ENCODE measurements around the gene MAP3K1.

The MAP3K1 gene

DNA sequence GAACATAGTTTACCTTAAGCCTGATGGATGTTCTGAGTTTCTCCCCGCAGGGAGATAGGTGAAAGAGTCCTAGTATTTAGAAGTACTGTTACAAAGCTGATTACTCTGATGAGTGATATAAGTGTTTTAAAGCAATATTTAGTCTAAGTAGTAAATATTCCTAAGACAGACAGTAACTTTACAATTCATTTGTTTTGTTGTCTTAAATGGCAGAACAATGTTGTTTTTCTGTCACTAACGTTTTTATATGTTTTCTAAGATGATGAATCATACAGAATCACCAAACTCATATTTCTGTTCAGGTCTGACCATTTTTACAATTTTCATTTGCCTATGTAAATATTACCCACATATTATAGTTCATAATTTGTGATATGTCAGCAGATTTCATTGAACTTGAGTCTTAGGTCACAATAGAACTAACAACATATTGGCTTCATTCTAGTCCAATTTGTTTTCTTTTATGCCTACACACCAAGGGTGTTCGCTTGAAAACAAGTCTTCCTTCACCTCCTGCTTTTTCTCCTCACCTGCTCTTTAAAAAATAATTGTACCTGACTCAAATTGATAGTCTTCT, 30.6 kb downstream of the MAP3K1 start:
- DNase-seq (ENCODE audit: low read depth), result no peak
- no peak overlapping the region for H3K4me3 ChIP-seq (ENCODE audit: low read depth, low read length)
- no peak for TF ChIP-seq CTCF (IDR thresholded peaks at IDR 0.05; ENCODE audit: low read depth, low read length, missing control alignments)

DNA sequence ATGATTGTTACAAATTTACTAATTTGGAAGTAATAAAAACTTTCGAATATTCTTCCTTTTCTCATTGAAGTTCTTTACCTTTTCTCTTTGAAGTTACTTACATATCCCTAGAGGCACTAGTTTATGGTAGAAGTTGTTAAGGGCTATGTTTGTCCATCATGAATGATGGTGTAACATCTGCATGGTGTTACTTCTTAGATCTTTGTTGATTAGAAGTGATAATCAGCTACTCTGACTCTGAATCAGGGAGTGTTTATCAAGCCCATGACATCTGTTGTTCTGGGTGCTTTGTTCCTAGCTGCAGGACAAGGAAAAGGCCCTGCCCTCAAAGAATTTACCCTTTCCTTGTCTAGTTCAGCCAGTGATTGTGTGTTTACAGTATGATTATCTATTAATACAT, 32.9 kb downstream of the MAP3K1 start:
- no peak for DNase-seq (ENCODE audit: low read depth)
- TF ChIP-seq CTCF (IDR thresholded peaks at IDR 0.05; ENCODE audit: low read depth, low read length, missing control alignments), result no peak
- no peak overlapping the region for H3K4me3 ChIP-seq (ENCODE audit: low read depth, low read length)

DNA sequence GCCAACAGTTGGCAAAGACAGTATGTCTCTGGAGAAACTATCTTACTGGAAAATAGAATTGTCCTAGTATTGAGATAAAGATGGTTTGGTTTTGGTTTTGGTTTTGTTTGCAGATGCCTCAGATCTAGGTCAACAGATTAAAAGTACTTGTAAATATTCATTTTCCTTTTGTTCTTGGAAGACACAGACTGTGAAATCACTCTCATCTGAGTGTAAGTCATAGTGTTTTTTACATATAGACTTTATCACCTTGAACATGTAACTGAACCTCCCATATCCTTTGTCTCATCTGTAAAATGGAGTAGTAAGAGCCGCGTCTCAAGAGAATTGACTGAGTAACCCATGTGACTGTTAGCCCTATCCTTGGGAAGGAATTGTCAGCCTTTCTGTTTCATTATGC, 34.3 kb downstream of the MAP3K1 start:
- DNase-seq (ENCODE audit: low read depth), result no peak
- TF ChIP-seq CTCF (IDR thresholded peaks at IDR 0.05; ENCODE audit: low read depth, low read length, missing control alignments), result no peak
- no peak overlapping the region for H3K4me3 ChIP-seq (ENCODE audit: low read depth, low read length)

DNA sequence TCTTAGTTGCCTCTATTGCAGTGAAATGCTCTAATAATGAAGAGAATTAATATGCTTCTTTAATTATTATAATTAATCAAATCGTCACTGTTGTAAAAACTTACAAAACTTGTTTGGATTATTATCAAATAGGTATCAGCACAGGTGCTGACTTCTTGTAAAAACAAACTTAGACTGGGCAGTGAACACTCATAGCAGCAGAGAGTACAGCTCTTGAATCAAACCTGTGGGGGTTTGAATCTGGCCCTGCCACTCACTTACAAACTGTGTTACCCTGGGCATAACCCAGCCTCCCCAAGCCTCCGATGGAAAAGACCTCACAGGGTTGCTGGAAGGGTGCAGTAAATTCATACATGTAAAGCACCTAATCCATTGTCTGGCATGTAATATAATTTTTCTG, 35.1 kb downstream of the MAP3K1 start:
- H3K4me3 ChIP-seq (ENCODE audit: low read depth, low read length), result no peak overlapping the region
- no peak for TF ChIP-seq CTCF (IDR thresholded peaks at IDR 0.05; ENCODE audit: low read depth, low read length, missing control alignments)
- DNase-seq (ENCODE audit: low read depth), result no peak

GRCh38 chr5:56851258-56851941, 36.1 kb downstream of the MAP3K1 start:
- TF ChIP-seq CTCF (IDR thresholded peaks at IDR 0.05; ENCODE audit: low read depth, low read length, missing control alignments), result no peak
- no peak for DNase-seq (ENCODE audit: low read depth)
- H3K4me3 ChIP-seq (ENCODE audit: low read depth, low read length), result no peak overlapping the region

DNA sequence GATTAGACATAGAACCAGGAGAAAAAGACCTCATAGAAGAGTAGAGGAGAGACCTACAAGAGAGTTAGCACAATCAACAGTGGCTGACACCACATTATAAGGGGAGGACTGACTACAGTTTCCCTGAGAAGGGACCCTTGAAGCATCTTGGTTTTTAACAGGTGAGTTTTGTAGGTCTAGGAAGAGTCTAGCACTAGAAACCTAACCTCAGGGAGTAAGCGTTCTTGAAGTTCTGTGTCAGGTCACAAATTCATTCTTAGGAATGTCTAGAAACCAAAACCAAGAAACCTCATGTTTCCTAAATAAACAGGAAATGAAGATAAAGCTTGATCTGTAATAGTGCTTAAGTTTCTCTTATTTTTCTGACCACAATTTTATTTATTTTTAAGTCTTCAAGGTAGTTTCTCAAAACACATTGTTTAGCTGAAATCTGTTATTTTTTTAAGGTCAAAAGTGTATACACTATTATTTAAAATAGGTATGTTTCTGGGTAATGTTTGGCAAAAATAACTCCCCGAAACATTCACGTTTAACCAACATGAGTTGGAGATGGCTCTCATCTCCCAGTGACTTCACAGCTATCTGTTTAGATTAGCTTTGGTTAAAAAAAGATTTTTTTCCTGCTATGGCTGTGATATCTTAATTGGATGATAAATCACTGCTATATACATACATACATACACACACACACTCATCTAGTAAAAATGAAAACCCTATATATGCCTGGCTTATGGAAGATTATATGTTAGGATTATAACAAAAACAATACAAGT, 37.1 kb downstream of the MAP3K1 start:
- no peak overlapping the region for H3K4me3 ChIP-seq (ENCODE audit: low read depth, low read length)
- no peak for TF ChIP-seq CTCF (IDR thresholded peaks at IDR 0.05; ENCODE audit: low read depth, low read length, missing control alignments)
- no peak for DNase-seq (ENCODE audit: low read depth)

Data from GM12864 (cell line).